ENCODE measurements around the gene HECTD4.

- TF ChIP-seq, protein P1, sequence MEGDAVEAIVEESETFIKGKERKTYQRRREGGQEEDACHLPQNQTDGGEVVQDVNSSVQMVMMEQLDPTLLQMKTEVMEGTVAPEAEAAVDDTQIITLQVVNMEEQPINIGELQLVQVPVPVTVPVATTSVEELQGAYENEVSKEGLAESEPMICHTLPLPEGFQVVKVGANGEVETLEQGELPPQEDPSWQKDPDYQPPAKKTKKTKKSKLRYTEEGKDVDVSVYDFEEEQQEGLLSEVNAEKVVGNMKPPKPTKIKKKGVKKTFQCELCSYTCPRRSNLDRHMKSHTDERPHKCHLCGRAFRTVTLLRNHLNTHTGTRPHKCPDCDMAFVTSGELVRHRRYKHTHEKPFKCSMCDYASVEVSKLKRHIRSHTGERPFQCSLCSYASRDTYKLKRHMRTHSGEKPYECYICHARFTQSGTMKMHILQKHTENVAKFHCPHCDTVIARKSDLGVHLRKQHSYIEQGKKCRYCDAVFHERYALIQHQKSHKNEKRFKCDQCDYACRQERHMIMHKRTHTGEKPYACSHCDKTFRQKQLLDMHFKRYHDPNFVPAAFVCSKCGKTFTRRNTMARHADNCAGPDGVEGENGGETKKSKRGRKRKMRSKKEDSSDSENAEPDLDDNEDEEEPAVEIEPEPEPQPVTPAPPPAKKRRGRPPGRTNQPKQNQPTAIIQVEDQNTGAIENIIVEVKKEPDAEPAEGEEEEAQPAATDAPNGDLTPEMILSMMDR (conservative IDR thresholded peaks at IDR 0.05; ENCODE audit: low read length): no peak
- no peak for TF ChIP-seq EZH2phosphoT487 (IDR thresholded peaks at IDR 0.05; ENCODE audit: borderline replicate concordance, low read depth, low read length)
Measured at GRCh38 chr12:112288638-112289037, 93.6 kb downstream of the HECTD4 start.
